SKM-1 (cell line): Measurements from ENCODE around the gene SOCS1.

Experiments used
- DNase-seq: peaks from one replicate; lab custom pipeline; 2025; ENCODE audit not compliant: unreplicated experiment; lab: John Stamatoyannopoulos, UW

Gene SOCS1

GRCh38 chr16:11249233-11250061 lies 6.6 kb downstream of the SOCS1 start:
- no peak for DNase-seq

GRCh38 chr16:11248133-11248532 lies 7.9 kb downstream of the SOCS1 start:
- DNase-seq = no peak

- no peak for DNase-seq
Measured at GRCh38 chr16:11245988-11246387, 10.0 kb downstream of the SOCS1 start.

GRCh38 chr16:11245222-11245737 lies 10.7 kb downstream of the SOCS1 start:
- no peak for DNase-seq

- DNase-seq = no peak
Measured at GRCh38 chr16:11242658-11243057, 13.3 kb downstream of the SOCS1 start.

- no peak for DNase-seq
Measured at GRCh38 chr16:11241480-11242204, 14.4 kb downstream of the SOCS1 start.

GRCh38 chr16:11240636-11241473 lies 15.1 kb downstream of the SOCS1 start:
- no peak for DNase-seq

GRCh38 chr16:11239644-11240632 lies 16.1 kb downstream of the SOCS1 start:
- no peak for DNase-seq

- DNase-seq = no peak
Measured at GRCh38 chr16:11238272-11239202, 17.5 kb downstream of the SOCS1 start.

GRCh38 chr16:11236461-11237254 lies 19.3 kb downstream of the SOCS1 start:
- peak; percentile 95 for DNase-seq

GRCh38 chr16:11235703-11235991 lies 20.4 kb downstream of the SOCS1 start:
- no peak for DNase-seq

- DNase-seq = peak; percentile 37
Measured at GRCh38 chr16:11234884-11235702, 20.9 kb downstream of the SOCS1 start.

GRCh38 chr16:11233727-11234376 lies 22.2 kb downstream of the SOCS1 start:
- no peak for DNase-seq

- DNase-seq = no peak
Measured at GRCh38 chr16:11232852-11233726, 22.9 kb downstream of the SOCS1 start.

- DNase-seq = no peak
Measured at GRCh38 chr16:11232302-11232851, 23.6 kb downstream of the SOCS1 start.
